Epidermal melanocyte (primary cell): Measurements from ENCODE around the gene OTUB2.

ENCODE experiments used
- DNase-seq: peaks from one replicate; pipeline ENCODE4 v3.0.0; 2011; ENCODE audit warnings: low spot score; ENCODE audit not compliant: insufficient read length

OTUB2 gene

DNA sequence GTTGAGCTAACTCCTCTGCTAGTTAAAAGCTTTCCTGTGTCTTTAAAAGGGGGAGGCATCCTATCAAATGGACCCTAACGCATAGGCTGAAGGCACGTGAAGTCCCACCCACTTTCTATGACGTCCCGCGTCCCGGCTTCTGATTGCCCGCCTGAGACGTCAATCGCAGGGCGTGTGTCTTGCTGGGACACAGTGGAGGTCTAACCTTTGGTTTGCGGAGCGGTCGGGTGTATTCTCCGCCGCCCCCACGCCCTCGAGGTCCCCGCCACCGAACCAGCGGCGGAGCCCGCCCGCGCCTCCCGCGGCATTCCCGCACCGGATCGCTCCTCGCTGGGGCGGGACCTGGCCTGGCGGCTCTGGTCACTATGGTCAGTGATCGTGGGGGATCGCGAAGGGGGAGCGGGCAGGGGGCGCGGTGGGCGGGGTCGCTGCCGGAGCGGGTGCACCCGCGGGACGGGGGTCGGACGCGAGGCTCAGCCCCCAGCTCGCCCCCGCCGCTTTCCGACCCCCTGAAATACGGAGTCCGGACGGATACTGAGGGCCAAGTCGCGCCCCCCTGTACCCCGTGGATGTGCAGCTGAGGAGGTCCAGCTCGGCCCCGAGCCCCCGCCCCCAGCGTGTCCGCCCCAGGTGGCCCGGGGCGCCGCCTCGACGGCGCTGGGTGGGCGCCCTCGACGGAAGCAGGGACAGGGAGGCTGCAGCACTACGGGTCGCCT is at the start of gene OTUB2:
TSS of gene OTUB2 (plus strand) at position 168 of the 716 bp plus-strand sequence. CDS start at position 366, 198 bp downstream.
- peak; percentile 100 for DNase-seq

DNA sequence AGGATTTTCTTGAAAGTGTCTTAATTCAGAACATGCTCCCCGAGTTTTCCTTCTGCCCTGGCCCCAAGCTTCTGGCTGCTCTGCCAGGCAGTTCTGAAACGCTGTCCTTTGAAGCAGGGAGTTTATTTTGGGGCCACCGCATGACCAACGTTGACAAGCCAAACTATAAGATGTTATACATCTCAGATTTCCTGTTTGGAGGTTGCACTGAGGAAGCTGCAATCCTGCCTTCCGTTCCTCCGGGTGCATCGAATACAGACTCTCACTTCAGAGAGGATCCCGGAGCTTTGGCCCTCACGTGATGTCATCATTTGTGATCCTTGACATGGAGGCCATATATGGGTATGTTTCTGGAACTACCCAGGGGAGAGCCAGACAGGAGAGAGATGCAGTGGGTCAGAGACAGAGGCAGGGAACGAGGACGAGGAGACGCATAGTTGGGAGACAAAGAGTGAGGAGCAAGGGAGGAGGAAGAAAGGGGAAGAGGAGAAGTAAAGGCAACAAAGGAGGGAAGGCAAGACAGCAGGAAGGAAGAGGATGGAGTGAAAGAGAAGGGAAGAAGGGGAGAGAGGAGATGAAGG is 49.6 kb upstream of the OTUB2 start, which contains the start of gene ASB2:
TSS of gene ASB2 (minus strand) at position 94 of the 581 bp plus-strand sequence. CDS start 12,031 bp downstream, outside the sequence.
- no peak for DNase-seq

- no peak for DNase-seq
These were observed 49.0 kb upstream of the OTUB2 start for GRCh38 chr14:93977171-93977570.

DNA sequence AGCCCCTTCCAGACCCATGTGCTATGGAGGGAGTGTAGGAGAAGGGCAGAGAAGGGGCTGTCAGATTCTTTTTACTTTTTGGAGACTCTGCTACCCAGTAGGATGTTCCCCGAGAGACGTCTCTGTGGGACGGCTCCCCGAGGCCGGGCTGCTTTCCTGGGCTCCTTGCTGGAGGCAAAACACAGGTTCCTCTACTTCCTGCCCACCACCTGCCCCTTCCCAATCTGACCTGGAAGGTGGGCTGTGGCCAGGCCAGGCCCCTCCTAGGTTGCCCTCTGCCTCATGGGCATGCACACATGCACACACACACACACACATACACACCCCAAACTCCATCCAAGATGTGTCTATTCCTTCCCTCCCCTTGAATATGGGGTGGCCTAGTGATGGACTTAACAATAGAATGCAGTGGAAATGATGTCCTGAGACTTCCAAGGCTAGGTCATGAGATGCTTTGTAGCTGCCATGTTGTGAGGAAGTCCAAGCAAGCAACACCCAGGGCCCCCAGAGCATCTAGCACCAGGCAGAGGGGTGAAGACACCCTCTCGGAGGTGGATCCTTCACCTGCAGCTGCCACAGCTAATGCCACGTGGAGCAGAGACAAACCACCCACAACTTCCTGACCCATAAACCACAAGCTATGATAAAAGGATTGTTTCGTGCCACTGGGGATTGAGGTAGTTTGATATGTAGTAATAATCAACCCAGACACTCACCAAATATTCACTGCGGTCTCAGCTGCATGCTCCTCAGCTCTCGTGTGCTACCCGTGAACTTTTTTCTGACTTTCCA is 48.2 kb upstream of the OTUB2 start:
- no peak for DNase-seq

DNA sequence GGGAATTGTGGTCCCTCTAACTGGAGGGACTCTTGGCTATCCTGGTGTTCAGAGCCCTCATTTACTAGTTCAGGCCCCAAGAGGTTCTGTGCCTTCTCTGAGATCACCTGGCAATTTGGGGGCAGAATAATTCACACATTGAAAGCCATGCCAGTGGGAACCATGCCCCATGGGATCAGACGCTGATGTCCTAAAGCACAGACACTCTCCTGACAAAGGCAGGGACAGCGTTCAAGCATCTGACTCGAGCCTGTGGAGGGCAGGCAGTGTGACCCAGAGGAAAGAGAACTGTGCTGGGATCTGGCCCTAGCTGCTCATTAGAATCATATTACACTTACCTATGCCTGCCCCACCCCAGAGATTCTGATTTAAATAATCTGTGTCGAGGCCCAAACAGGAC is 47.4 kb upstream of the OTUB2 start:
- DNase-seq: no peak

DNA sequence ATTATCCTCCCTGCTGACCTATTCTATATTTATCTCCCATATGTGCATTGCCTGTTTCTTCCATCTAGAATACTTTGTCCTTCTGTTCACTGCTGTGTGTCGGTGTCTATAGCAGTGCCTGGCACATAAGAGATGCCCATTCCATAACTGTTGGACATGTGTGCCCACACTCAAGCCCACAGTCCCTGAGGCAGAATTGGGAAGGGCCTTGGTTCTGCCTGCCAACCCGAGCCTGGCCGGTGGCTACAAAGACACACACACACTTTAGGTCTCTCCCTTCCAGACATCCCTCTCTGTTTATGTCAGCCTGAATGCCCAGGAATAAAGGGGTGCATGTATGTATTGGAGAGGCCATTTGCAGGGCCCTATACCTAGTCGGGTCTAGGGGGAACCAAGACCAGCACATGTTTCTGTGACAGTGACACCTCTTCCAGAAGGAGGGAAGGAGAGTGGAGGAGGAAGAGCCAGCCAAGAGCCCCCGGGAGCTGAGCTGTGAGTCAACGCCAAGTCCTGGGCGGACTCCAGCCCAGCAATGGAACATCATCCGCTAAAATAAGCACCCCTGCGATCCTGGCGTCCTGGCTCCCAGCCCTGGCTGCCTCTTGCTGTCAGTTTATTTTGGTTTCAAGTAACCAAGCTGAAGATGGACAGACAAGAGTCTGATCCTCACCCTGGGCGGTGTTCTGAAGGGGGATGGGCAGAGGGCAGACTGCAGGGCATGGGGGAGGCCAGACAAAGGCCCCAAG is 45.5 kb upstream of the OTUB2 start:
- DNase-seq: no peak

DNA sequence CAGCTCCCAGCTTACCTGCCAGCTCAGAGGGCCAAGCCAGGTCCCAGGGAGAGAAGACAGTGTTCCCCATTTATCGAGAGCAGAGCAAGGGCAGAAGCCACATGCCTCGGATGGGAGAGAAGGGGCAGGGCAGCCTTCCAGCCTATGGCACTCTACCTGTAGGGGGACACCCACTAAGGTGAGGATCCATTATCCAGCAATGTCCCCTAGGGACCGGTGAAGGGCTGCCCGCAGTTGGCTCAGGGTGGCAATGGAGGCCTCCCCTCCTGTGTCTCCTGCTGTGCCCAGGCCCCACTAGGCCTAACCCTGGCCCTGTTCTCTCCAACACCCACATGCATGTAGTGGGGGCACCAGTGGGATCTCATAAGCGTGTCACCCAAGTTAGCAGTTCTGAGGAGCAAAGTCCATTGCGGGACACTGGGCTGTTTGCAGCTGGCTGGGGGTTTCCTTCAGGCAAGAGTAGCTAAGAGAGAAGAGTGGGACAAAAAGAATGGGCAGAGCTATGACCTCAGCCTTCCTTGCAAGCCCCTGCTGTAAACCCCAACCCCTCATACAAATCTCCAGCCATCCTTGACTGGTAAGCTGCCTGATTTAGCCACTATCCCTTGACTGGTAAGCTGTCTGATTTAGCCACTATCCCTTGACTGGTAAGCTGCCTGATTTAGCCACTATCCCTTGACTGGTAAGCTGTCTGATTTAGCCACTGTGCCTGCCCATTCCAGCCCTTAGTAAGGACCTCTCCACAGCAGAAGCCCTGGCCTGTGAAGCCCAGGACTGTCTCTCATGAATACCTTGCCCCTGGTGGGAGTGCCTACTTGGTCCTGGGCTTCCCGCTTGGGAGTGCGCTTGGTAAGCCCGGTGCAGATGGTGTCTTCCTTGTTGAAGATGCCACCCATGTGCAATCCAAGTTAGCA is 44.6 kb upstream of the OTUB2 start:
- DNase-seq: no peak

- no peak for DNase-seq
These were observed 43.7 kb upstream of the OTUB2 start for GRCh38 chr14:93982230-93983007.

GRCh38 chr14:93984070-93984469 is 42.1 kb upstream of the OTUB2 start:
- no peak for DNase-seq

DNA sequence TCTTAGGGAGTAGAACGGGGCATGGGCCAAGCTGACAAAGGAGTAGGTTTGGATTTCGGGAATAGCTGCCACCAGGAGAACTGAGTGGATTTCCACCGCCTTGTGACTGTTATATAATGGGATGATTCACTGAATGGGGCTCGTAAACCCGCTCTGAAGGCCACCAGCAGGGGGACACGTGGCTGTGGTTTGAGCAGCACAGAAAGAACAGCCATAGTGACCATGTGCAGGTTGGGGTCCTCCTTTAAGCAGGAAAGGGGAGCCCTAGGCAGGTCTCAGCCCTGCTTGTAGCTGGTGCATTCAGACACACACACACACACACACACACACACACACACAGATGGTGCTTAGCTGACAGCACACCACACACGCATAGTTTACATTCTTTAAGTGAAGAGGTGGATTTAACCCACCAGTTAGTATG is 41.1 kb upstream of the OTUB2 start:
- peak; percentile 53 for DNase-seq

DNA sequence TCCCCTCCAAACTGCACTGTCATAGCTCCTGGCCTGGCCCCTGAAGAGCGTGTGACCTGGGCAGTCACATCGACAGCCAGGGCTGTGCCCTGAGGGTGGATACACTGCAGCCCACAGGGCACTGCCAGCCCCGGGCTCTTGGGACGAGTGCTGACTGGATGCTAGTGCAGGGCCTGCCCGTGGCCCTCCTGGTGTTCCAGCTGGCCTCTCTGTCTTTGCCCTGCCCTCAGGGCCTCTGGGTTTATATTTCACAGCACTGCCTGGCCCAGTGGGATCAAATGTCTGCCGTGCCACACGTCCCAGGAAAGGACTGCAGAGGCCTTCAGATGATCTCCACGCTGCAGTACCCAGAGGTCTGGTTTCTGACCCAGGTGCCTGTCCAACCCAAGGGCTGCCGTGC is 39.2 kb upstream of the OTUB2 start:
- no peak for DNase-seq

DNA sequence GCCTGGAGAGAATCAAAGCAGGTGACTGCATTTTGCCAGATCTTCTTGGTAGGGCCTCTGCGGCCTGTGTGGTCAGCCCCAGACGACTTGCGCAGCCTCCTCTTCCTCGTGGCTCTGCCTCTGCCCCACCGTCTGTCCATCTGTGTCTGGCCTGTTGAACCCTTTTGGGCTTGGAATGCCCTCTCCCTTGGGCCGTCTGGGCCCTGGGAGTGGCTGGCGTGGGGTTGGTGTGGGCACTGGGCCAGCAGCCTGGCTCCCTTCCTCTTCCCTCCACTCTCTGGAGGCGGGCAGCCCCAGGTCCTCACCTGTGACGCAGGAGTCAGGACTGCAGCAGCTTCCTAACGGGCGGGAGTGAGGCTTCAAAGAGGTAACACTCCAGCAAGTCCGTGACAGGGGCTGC is 38.8 kb upstream of the OTUB2 start:
- DNase-seq: no peak

- no peak for DNase-seq
These were observed 38.2 kb upstream of the OTUB2 start for GRCh38 chr14:93987815-93988476.

DNA sequence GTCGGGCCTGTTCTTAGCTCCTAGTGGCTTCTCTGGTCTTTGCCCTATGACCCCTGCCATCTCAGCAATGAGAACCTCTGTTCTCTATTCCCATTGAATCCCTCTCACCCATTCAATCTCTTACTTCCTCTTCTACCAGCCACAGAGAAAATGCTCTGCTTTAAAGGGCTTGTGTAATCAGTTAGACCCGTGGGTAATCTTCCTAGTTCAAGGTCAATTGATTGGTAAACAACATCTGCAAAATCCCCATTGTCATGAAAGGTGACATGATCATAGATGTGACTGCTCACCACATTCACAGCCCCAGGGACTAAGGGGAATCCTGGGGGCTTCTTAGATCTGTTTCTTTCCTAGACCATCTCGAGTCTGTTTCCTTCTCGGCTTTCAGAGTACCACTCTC is 36.2 kb upstream of the OTUB2 start:
- DNase-seq: no peak

GRCh38 chr14:93991212-93991611 is 34.9 kb upstream of the OTUB2 start:
- no peak for DNase-seq

DNA sequence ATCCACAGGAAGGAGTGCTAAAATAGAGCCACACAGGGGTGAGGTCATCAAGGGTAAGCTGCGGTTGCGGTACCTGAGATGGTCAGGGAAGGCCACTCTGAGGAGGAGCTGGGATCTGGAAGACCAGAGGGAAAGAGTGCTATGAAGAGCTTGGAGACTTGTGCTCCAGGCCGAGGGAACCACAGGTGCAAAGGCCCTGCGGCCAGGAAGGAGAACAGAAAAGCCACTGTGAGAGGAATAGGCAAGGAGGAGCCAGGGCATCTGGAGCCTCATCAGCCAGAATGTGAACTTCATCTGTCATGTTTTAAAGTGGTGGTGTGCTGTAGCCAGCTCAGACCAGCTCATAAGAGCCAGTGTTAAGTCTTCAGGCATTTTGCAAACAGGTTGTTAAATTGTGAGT is 34.5 kb upstream of the OTUB2 start:
- no peak for DNase-seq

GRCh38 chr14:93993382-93993781 is 32.8 kb upstream of the OTUB2 start:
- no peak for DNase-seq

DNA sequence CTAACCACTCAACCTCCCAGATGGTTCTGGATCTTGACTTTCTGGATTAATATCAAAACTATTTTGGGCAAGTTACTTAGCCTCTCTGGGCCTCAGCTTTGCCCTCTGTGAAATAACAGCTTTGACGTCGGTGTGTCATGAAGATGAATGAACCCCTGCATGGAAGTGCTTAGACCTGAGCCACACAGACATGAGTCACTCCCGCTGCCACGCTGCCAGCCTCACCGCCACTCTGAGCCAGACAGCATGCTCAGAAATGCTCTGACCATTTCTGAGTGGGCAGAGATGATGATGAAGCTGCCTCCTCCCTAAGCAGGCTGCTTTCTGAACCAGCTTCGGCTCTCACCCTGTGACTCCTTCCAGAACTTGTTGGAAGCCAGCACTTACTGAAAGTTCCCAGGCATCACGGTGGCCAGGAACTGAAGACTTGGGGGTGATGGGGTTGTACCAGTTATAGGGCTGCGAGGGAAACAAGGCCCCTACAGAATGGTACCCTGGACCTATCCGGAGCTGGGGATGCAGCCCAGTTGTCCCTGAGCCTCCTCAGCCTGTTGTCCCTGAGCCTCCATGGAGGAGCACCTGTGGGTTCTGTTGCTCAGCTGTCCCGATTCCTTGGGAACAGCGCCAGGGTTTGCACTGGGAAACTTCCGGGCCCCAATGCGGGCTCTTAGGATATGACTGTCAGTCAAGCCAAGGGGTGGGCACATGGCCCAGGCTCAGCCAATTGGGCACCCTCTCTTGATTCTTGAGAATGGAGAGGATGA is 31.0 kb upstream of the OTUB2 start:
- DNase-seq: no peak
